AG04449 (cell line): ENCODE data around the gene MPC1.
"Not testable (repeated sequence)": the region's sequence is repeated elsewhere in the genome, so short reads cannot be mapped to it uniquely, and the experiment has no call there.

Experiments used
- CTCF ChIA-PET: fragments of 350-600 bp; formaldehyde crosslinking; extraction: SDS; loops from one replicate; lab custom pipeline; 2021; ENCODE audit warnings: antibody characterized with exemption; lab: Yijun Ruan, JAX
- POLR2A ChIA-PET: fragments of 400-600, 350-600 bp; formaldehyde crosslinking; extraction: SDS; loops from one replicate; lab custom pipeline; 2020; ENCODE audit warnings: antibody characterized with exemption, inconsistent platforms; lab: Yijun Ruan, JAX
- DNase-seq: peaks from one replicate; pipeline ENCODE4 v3.0.0-alpha.2; 2010; ENCODE audit warnings: low read depth, low spot score
- H3K4me3 ChIP-seq: 2 replicates; pipeline ENCODE4 v1.5.1; 2011; ENCODE audit warnings: low read depth, mild to moderate bottlenecking, control low read depth, low read length
- CTCF ChIP-seq: IDR thresholded peaks from one replicate; pipeline ENCODE4 v1.5.1; 2011; ENCODE audit warnings: mild to moderate bottlenecking, moderate library complexity, low read length, control low read depth, inconsistent platforms; ENCODE audit not compliant: insufficient read depth; ENCODE audit errors: missing control alignments

MPC1 gene

GRCh38 chr6:166351715-166352285, 30.9 kb downstream of the MPC1 start:
- POLR2A ChIA-PET = no interaction called here
- CTCF ChIA-PET = no interaction called here
- no peak for DNase-seq
- H3K4me3 ChIP-seq = no peak overlapping the region
- no peak for TF ChIP-seq CTCF

- TF ChIP-seq CTCF = no peak
- no peak for DNase-seq
- H3K4me3 ChIP-seq = no peak overlapping the region
- ChIA-PET CTCF (no interaction called here), POLR2A (no interaction called here)
Measured at GRCh38 chr6:166348305-166348949, 34.3 kb downstream of the MPC1 start.

DNA sequence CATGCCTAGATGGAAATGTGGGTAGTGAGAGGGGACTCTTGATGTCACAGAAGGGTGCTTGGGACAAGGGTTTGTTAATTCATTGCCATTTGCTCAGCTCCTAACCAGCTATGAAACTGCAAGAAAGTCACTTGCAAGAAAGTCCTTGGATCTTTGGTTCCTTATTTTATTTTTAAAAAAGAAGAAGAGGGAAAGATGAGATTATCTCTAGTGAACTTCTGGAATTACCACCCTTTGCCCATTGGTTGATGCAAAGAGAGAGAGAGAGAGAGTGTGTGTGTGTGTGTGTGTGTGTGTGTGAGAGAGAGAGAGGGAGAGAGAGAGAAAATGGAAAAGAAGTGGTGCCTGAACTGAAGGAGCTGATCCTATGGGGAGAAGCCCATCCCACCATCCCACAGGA, 35.8 kb downstream of the MPC1 start:
- no peak overlapping the region for H3K4me3 ChIP-seq
- ChIA-PET CTCF (no interaction called here), POLR2A (no interaction called here)
- no peak for TF ChIP-seq CTCF
- no peak for DNase-seq

DNA sequence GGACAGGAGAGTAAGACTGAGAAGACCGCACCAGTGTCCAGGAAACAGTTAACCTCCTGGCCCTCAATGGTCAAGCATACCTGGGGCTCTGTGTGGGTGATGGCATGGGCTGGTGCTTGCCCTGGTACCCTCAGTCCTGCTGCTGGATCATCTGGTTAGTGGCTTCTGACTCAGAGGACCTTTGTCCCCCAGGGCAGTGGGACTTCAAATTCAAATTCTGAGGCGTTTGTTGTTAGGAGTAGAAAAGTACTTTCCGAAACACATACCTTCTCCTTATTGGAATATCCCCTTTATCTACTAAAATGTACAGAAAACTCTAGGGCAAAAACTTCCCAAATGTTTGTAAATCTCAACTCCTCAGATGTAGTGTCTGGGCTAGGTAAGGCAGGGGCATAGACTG, 36.3 kb downstream of the MPC1 start:
- ChIA-PET CTCF (no interaction called here), POLR2A (no interaction called here)
- DNase-seq = no peak
- no peak for TF ChIP-seq CTCF
- H3K4me3 ChIP-seq = no peak overlapping the region

DNA sequence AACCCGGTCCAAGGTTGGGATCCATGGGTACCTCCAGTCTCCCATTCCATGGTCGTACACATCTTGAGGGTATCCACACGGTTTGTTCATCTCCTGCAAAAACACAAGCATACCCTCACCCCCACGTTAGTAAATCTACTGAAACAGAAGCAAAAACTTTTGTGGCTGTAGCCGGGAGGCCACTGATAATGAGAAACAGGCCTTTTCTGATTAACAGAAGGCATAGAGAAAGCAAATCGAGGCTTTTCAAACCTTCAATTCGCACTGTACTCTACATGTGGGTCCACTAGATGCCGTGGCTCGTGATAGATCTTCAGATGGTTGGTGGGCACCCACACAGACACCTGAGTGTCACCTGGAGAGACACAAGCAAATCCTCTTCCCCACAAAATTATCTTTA, 37.1 kb downstream of the MPC1 start:
- CTCF ChIA-PET = interaction anchor here (2.9 kb wide), 1 partner anchor 32 kb away, joined by 11 read pairs; no protein-coding TSS in a partner anchor
- H3K4me3 ChIP-seq, POLR2A ChIA-PET, DNase-seq: not testable (repeated sequence)

- CTCF ChIA-PET = interaction anchor here (2.9 kb wide), 1 partner anchor 31 kb away, joined by 11 read pairs; no protein-coding TSS in a partner anchor
- POLR2A ChIA-PET, DNase-seq, H3K4me3 ChIP-seq: not testable (repeated sequence)
Measured at GRCh38 chr6:166344921-166345320, 37.8 kb downstream of the MPC1 start.

- ChIA-PET POLR2A (no interaction called here), CTCF (interaction anchor here (2.9 kb wide), 1 partner anchor 31 kb away, joined by 11 read pairs; no protein-coding TSS in a partner anchor)
- TF ChIP-seq CTCF = no peak
- DNase-seq = no peak
- no peak overlapping the region for H3K4me3 ChIP-seq
Measured at GRCh38 chr6:166344240-166344639, 38.5 kb downstream of the MPC1 start.
